Naive B cell (primary cell): Measurements from ENCODE around the gene CCDC149. TPM values are rescaled to one million over a fixed set of nuclear protein-coding genes. Genes with fewer than 3 reads are reported as not detected.
A peak's percentile ranks its signal among the peaks of the same experiment; 100 is the strongest.

Experiments
- ATAC-seq, 2 donors: fragments of 150-1000 bp; cut with Tn5 transposase; 2 replicates each; pipeline ENCODE4 v1.10.0; 2021; ENCODE audit warnings: low read depth in 2 of 2, mild to moderate bottlenecking in 2 of 2, moderate library complexity in 2 of 2
- DNase-seq: peaks from one replicate; pipeline ENCODE4 v3.0.0; 2022
- H3K27ac Mint-ChIP-seq, 6 donors: one replicate each; pipeline ENCODE4 v1.8.0; 2020 to 2022; ENCODE audit warnings: mild to moderate bottlenecking in 6 of 6, mixed read lengths in 6 of 6, moderate library complexity in 5 of 6, inconsistent platforms in 2 of 6
- H3K27me3 Mint-ChIP-seq, 3 donors: one replicate each; pipeline ENCODE4 v1.8.0; 2021 to 2022; ENCODE audit warnings: mixed read lengths in 3 of 3, mild to moderate bottlenecking in 1 of 3
- H3K36me3 Mint-ChIP-seq, 2 donors: one replicate each; pipeline ENCODE4 v1.8.0; 2020 to 2022; ENCODE audit warnings: mixed read lengths in 2 of 2, inconsistent platforms in 1 of 2, mild to moderate bottlenecking in 1 of 2
- H3K4me1 Mint-ChIP-seq, 3 donors: one replicate each; pipeline ENCODE4 v1.8.0; 2020 to 2022; ENCODE audit warnings: mixed read lengths in 3 of 3, inconsistent platforms in 1 of 3, mild to moderate bottlenecking in 1 of 3, moderate library complexity in 1 of 3
- H3K4me3 Mint-ChIP-seq, 8 donors: one replicate each; pipeline ENCODE4 v1.8.0; 2020 to 2022; ENCODE audit warnings: mild to moderate bottlenecking in 8 of 8, mixed read lengths in 8 of 8, moderate library complexity in 8 of 8, inconsistent platforms in 2 of 8
- H3K9me3 Mint-ChIP-seq, 7 donors: one replicate each; pipeline ENCODE4 v1.8.0; 2020 to 2022; ENCODE audit warnings: mixed read lengths in 7 of 7, mild to moderate bottlenecking in 5 of 7, inconsistent platforms in 2 of 7, moderate library complexity in 1 of 7
- polyA plus RNA-seq, 6 donors: library from polyadenylated mRNA; unstranded; fragments of 300-500 nt; fragmentation: Illumina TruSeq; gene quantifications; one replicate each; pipeline ENCODE4 v1.2.3, GENCODE V29; 2021; ENCODE audit warnings: low read depth in 6 of 6

CCDC149 gene
- polyA plus RNA-seq, 6 donors from 2014 or later: not detected

GRCh38 chr4:24885342-24885741 lies 27.5 kb downstream of the CCDC149 start:
- H3K27me3 Mint-ChIP-seq: peaks cover 0 to 9% (median 8%) of the 10 kb centered on the region in 3 donors
- H3K27ac Mint-ChIP-seq: no peak overlapping the region
- H3K4me1 Mint-ChIP-seq: no peaks in the 10 kb centered on the region
- no peaks in the 10 kb centered on the region for H3K36me3 Mint-ChIP-seq
- H3K9me3 Mint-ChIP-seq: peaks cover 0 to 4% (median 1%) of the 10 kb centered on the region in 7 donors
- DNase-seq: no peak
- H3K4me3 Mint-ChIP-seq: no peak overlapping the region
- ATAC-seq: no peak

- H3K27ac Mint-ChIP-seq: no peak overlapping the region
- peaks cover 0 to 5% (median 2%) of the 10 kb centered on the region in 7 donors for H3K9me3 Mint-ChIP-seq
- H3K4me1 Mint-ChIP-seq: no peaks in the 10 kb centered on the region
- no peaks in the 10 kb centered on the region for H3K36me3 Mint-ChIP-seq
- peaks cover 0 to 9% (median 8%) of the 10 kb centered on the region in 3 donors for H3K27me3 Mint-ChIP-seq
- H3K4me3 Mint-ChIP-seq: no peak overlapping the region
- ATAC-seq (no peak), DNase-seq (no peak)
Observed at GRCh38 chr4:24884902-24885301, 27.9 kb downstream of the CCDC149 start.

GRCh38 chr4:24881508-24882196 lies 31.2 kb downstream of the CCDC149 start:
- no peaks in the 10 kb centered on the region for H3K36me3 Mint-ChIP-seq

GRCh38 chr4:24880186-24880585 lies 32.7 kb downstream of the CCDC149 start:
- Mint-ChIP-seq H3K9me3 (peaks cover 0 to 5% (median 1%) of the 10 kb centered on the region in 7 donors), H3K36me3 (no peaks in the 10 kb centered on the region), H3K27ac (no peak overlapping the region), H3K4me3 (no peak overlapping the region), H3K27me3 (no peaks in the 10 kb centered on the region), H3K4me1 (no peaks in the 10 kb centered on the region)
- DNase-seq (no peak), ATAC-seq (no peak)

More at GRCh38 chr4:24881508-24882196, 31.2 kb downstream of the CCDC149 start:
- DNase-seq (no peak), ATAC-seq (no peak)
- Mint-ChIP-seq H3K27me3 (no peaks in the 10 kb centered on the region), H3K27ac (no peak overlapping the region), H3K9me3 (peaks cover 0 to 5% (median 1%) of the 10 kb centered on the region in 7 donors), H3K4me3 (no peak overlapping the region), H3K4me1 (no peaks in the 10 kb centered on the region)

- no peak overlapping the region for H3K4me3 Mint-ChIP-seq
- DNase-seq (no peak), ATAC-seq (no peak)
- peaks cover 0 to 5% (median 1%) of the 10 kb centered on the region in 7 donors for H3K9me3 Mint-ChIP-seq
- no peaks in the 10 kb centered on the region for H3K36me3 Mint-ChIP-seq
- no peaks in the 10 kb centered on the region for H3K27me3 Mint-ChIP-seq
- H3K4me1 Mint-ChIP-seq: no peaks in the 10 kb centered on the region
- H3K27ac Mint-ChIP-seq: no peak overlapping the region
Observed at GRCh38 chr4:24878636-24879016, 34.2 kb downstream of the CCDC149 start.

GRCh38 chr4:24877868-24878635 lies 34.8 kb downstream of the CCDC149 start:
- Mint-ChIP-seq H3K27me3 (no peaks in the 10 kb centered on the region), H3K9me3 (peaks cover 0 to 5% (median 1%) of the 10 kb centered on the region in 7 donors), H3K4me3 (no peak overlapping the region), H3K36me3 (no peaks in the 10 kb centered on the region), H3K4me1 (no peaks in the 10 kb centered on the region), H3K27ac (no peak overlapping the region)
- DNase-seq (no peak), ATAC-seq (no peak)

GRCh38 chr4:24876431-24876830 lies 36.4 kb downstream of the CCDC149 start:
- Mint-ChIP-seq H3K9me3 (peaks cover 0 to 5% (median 1%) of the 10 kb centered on the region in 7 donors), H3K4me1 (no peaks in the 10 kb centered on the region), H3K27ac (peak overlapping the region in 1 of 6 donors; percentile 17), H3K27me3 (no peaks in the 10 kb centered on the region), H3K4me3 (no peak overlapping the region), H3K36me3 (no peaks in the 10 kb centered on the region)
- ATAC-seq (no peak), DNase-seq (no peak)

- no peaks in the 10 kb centered on the region for H3K27me3 Mint-ChIP-seq
- ATAC-seq (no peak), DNase-seq (no peak)
- H3K9me3 Mint-ChIP-seq: no peaks in the 10 kb centered on the region
- no peaks in the 10 kb centered on the region for H3K4me1 Mint-ChIP-seq
- no peaks in the 10 kb centered on the region for H3K36me3 Mint-ChIP-seq
- H3K27ac Mint-ChIP-seq: no peak overlapping the region
- no peak overlapping the region for H3K4me3 Mint-ChIP-seq
Observed at GRCh38 chr4:24872720-24873119, 40.1 kb downstream of the CCDC149 start.

GRCh38 chr4:24871210-24871609 lies 41.6 kb downstream of the CCDC149 start:
- no peak for DNase-seq
- H3K4me1 Mint-ChIP-seq: no peaks in the 10 kb centered on the region
- ATAC-seq: no peak
- H3K27ac Mint-ChIP-seq: no peak overlapping the region
- no peak overlapping the region for H3K4me3 Mint-ChIP-seq
- H3K9me3 Mint-ChIP-seq: peaks cover 0 to under 1% (median 0%) of the 10 kb centered on the region in 7 donors
- H3K36me3 Mint-ChIP-seq: no peaks in the 10 kb centered on the region
- no peaks in the 10 kb centered on the region for H3K27me3 Mint-ChIP-seq

- Mint-ChIP-seq H3K4me3 (no peak overlapping the region), H3K27me3 (no peaks in the 10 kb centered on the region), H3K9me3 (peaks cover 4 to 30% (median 13%) of the 10 kb centered on the region in 7 donors), H3K27ac (peak overlapping the region in 1 of 6 donors; percentile 18), H3K4me1 (no peaks in the 10 kb centered on the region), H3K36me3 (no peaks in the 10 kb centered on the region)
- DNase-seq: no peak
- no peak for ATAC-seq
Observed at GRCh38 chr4:24867766-24868296, 45.0 kb downstream of the CCDC149 start.

GRCh38 chr4:24867251-24867650 lies 45.6 kb downstream of the CCDC149 start:
- Mint-ChIP-seq H3K9me3 (peaks cover 9 to 35% (median 17%) of the 10 kb centered on the region in 7 donors), H3K27me3 (no peaks in the 10 kb centered on the region), H3K4me1 (no peaks in the 10 kb centered on the region), H3K4me3 (no peak overlapping the region), H3K27ac (no peak overlapping the region), H3K36me3 (no peaks in the 10 kb centered on the region)
- DNase-seq (no peak), ATAC-seq (no peak)

- H3K27ac Mint-ChIP-seq: no peak overlapping the region
- no peak for DNase-seq
- H3K4me1 Mint-ChIP-seq: no peaks in the 10 kb centered on the region
- peaks cover 9 to 35% (median 17%) of the 10 kb centered on the region in 7 donors for H3K9me3 Mint-ChIP-seq
- ATAC-seq: no peak
- H3K36me3 Mint-ChIP-seq: no peaks in the 10 kb centered on the region
- no peak overlapping the region for H3K4me3 Mint-ChIP-seq
- no peaks in the 10 kb centered on the region for H3K27me3 Mint-ChIP-seq
Observed at GRCh38 chr4:24865401-24865800, 47.4 kb downstream of the CCDC149 start.

GRCh38 chr4:24863799-24864198 lies 49.0 kb downstream of the CCDC149 start:
- Mint-ChIP-seq H3K4me1 (no peaks in the 10 kb centered on the region), H3K27ac (no peak overlapping the region), H3K36me3 (no peaks in the 10 kb centered on the region), H3K27me3 (no peaks in the 10 kb centered on the region), H3K4me3 (no peak overlapping the region), H3K9me3 (peaks cover 9 to 35% (median 17%) of the 10 kb centered on the region in 7 donors)
- DNase-seq (no peak), ATAC-seq (no peak)
